KMS-11 (cell line): ENCODE data around the gene PTPRT.

Experiments used
- H2AFZ ChIP-seq: fragments of 200-600 bp; sonication (generic); 2 replicates; pipeline ENCODE4 v1.6.1; 2016; ENCODE audit warnings: antibody characterized with exemption, mixed run types, low read depth
- H3K27ac ChIP-seq: fragments of 200-600 bp; sonication (generic); 2 replicates; pipeline ENCODE4 v1.6.1; 2016; ENCODE audit warnings: mild to moderate bottlenecking, mixed run types
- H3K27me3 ChIP-seq: fragments of 200-600 bp; sonication (generic); 2 replicates; pipeline ENCODE4 v1.6.1; 2017; ENCODE audit warnings: mild to moderate bottlenecking, low read depth, mixed run types, moderate library complexity; ENCODE audit not compliant: insufficient read depth
- H3K36me3 ChIP-seq: fragments of 200-600 bp; sonication (generic); 2 replicates; pipeline ENCODE4 v1.6.1; 2017; ENCODE audit warnings: mild to moderate bottlenecking, mixed run types; ENCODE audit not compliant: insufficient read depth
- H3K4me1 ChIP-seq: fragments of 200-600 bp; sonication (generic); 2 replicates; pipeline ENCODE4 v1.6.1; 2016; ENCODE audit warnings: mild to moderate bottlenecking, low read depth, mixed run types; ENCODE audit not compliant: poor library complexity, severe bottlenecking
- H3K4me2 ChIP-seq: fragments of 200-600 bp; sonication (generic); 2 replicates; pipeline ENCODE4 v1.7.0; 2016; ENCODE audit warnings: mild to moderate bottlenecking, mixed run types
- H3K4me3 ChIP-seq: fragments of 200-600 bp; sonication (generic); IDR thresholded peaks from 2 replicates; pipeline ENCODE4 v1.6.1; 2017; ENCODE audit warnings: low read depth, low read length, mixed read lengths; ENCODE audit not compliant: insufficient read depth
- H3K79me2 ChIP-seq: fragments of 200-600 bp; sonication (generic); 2 replicates; pipeline ENCODE4 v1.6.1; 2016; ENCODE audit warnings: low read depth, mixed run types; ENCODE audit not compliant: insufficient read depth
- H3K9ac ChIP-seq: fragments of 200-600 bp; sonication (generic); 2 replicates; pipeline ENCODE4 v1.6.1; 2016; ENCODE audit warnings: mild to moderate bottlenecking, mixed run types
- H4K20me1 ChIP-seq: fragments of 200-600 bp; sonication (generic); 2 replicates; pipeline ENCODE4 v1.6.1; 2016; ENCODE audit warnings: mild to moderate bottlenecking, mixed run types; ENCODE audit not compliant: insufficient read depth
- CTCF ChIP-seq: fragments of 200-600 bp; sonication (generic); conservative IDR thresholded peaks from 2 replicates; pipeline ENCODE4 v1.6.1; 2017; ENCODE audit warnings: low read depth, mild to moderate bottlenecking, antibody characterized with exemption, low read length, moderate library complexity, mixed read lengths

The PTPRT gene

GRCh38 chr20:42173440-42173839 is 1016.3 kb downstream of the PTPRT start:
- Histone ChIP-seq H4K20me1 (no peaks in the 10 kb centered on the region), H3K4me1 (no peaks in the 10 kb centered on the region), H3K27ac (no peak overlapping the region), H3K9ac (no peak overlapping the region), H3K27me3 (no peaks in the 10 kb centered on the region), H3K4me2 (no peak overlapping the region), H2AFZ (no peak overlapping the region), H3K79me2 (no peaks in the 10 kb centered on the region), H3K4me3 (no peak overlapping the region), H3K36me3 (no peaks in the 10 kb centered on the region)
- no peak for TF ChIP-seq CTCF

- no peak overlapping the region for H3K9ac ChIP-seq
- no peak overlapping the region for H3K4me3 ChIP-seq
- no peak overlapping the region for H2AFZ ChIP-seq
- no peaks in the 10 kb centered on the region for H3K79me2 ChIP-seq
- TF ChIP-seq CTCF, result no peak
- no peak overlapping the region for H3K27ac ChIP-seq
- H3K27me3 ChIP-seq, result no peaks in the 10 kb centered on the region
- H4K20me1 ChIP-seq, result no peaks in the 10 kb centered on the region
- H3K36me3 ChIP-seq, result no peaks in the 10 kb centered on the region
- H3K4me1 ChIP-seq, result no peaks in the 10 kb centered on the region
- H3K4me2 ChIP-seq, result no peak overlapping the region
Observed at GRCh38 chr20:42164121-42164890, 1025.4 kb downstream of the PTPRT start.

- H3K36me3 ChIP-seq, result no peaks in the 10 kb centered on the region
Observed at GRCh38 chr20:42161228-42161829, 1028.4 kb downstream of the PTPRT start.

GRCh38 chr20:42159808-42160207 is 1029.9 kb downstream of the PTPRT start:
- no peaks in the 10 kb centered on the region for H4K20me1 ChIP-seq
- H3K4me2 ChIP-seq, result no peak overlapping the region
- no peaks in the 10 kb centered on the region for H3K4me1 ChIP-seq
- no peaks in the 10 kb centered on the region for H3K36me3 ChIP-seq
- no peaks in the 10 kb centered on the region for H3K27me3 ChIP-seq
- H3K4me3 ChIP-seq, result no peak overlapping the region
- H3K79me2 ChIP-seq, result no peaks in the 10 kb centered on the region
- no peak overlapping the region for H3K9ac ChIP-seq
- no peak overlapping the region for H2AFZ ChIP-seq
- H3K27ac ChIP-seq, result no peak overlapping the region
- TF ChIP-seq CTCF, result no peak

More at GRCh38 chr20:42161228-42161829, 1028.4 kb downstream of the PTPRT start:
- Histone ChIP-seq H3K27me3 (no peaks in the 10 kb centered on the region), H2AFZ (no peak overlapping the region), H3K4me2 (no peak overlapping the region), H3K4me1 (no peaks in the 10 kb centered on the region), H3K9ac (no peak overlapping the region), H3K79me2 (no peaks in the 10 kb centered on the region), H3K27ac (no peak overlapping the region), H3K4me3 (no peak overlapping the region), H4K20me1 (no peaks in the 10 kb centered on the region)
- no peak for TF ChIP-seq CTCF
